Measurements from ENCODE around the gene SIAH1.
"Not testable (repeated sequence)": the region's sequence is repeated elsewhere in the genome, so short reads cannot be mapped to it uniquely, and the experiment has no call there.

Gene SIAH1

DNA sequence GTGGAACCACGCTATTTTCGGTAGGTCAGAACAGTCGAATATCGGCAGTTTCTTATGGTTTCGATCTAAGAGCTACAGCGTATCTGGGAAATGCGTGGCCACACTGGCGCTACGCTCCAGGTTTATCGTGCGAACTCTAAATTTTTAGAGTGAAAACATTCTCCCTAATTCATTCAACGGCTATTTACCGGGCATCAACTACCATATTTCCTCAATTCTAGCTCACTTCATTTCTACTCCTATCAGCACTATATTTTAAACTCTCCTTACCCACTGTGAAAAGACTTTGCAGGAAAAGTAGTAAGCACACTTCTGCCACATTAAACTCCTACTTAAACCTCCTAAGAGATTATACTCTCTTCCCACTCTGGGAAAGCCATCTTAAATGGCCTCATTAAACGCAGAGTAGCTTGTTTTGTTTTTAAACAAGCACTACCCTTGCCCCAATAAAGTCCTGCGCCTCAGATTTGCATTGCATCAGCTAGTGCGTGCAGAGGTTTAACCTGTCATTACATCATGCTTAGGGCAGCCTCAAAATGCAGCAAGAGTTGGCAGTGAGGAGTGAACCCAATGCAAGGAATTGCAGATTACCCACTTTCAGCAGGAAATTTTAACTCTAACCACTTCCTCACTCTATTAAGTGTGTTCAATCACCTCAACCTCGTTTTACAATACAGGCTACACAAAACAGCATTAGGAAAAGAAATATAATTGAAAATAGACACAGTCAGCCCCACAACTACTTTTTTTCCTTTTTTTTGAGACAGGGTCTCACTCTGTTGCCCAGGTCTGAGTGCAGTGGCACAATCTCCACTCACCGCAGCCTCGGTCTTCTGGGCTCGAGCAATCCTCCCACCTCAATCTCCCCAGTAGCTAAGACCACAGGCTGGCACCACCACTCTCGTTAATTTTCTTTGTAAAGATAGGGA, 18.8 kb downstream of the SIAH1 start:
- peaks cover 28% of the 10 kb centered on the region for H3K4me1 ChIP-seq (ENCODE audit: insufficient read depth, low read length)
- no peaks in the 10 kb centered on the region for H3K36me3 ChIP-seq (ENCODE audit: insufficient read depth, low read length)
- no peaks in the 10 kb centered on the region for H3K9me3 ChIP-seq (ENCODE audit: control insufficient read depth, insufficient read depth, low read length)
- H3K9ac ChIP-seq (ENCODE audit: low read depth, low read length) = peak overlapping the region; percentile 94

GRCh38 chr16:48365601-48366164, 19.5 kb downstream of the SIAH1 start:
- Histone ChIP-seq H3K9ac (ENCODE audit: low read depth, low read length) (peak overlapping the region; percentile 94), H3K36me3 (ENCODE audit: insufficient read depth, low read length) (no peaks in the 10 kb centered on the region), H3K9me3 (ENCODE audit: control insufficient read depth, insufficient read depth, low read length) (no peaks in the 10 kb centered on the region), H3K4me1 (ENCODE audit: insufficient read depth, low read length) (peaks cover 28% of the 10 kb centered on the region)

GRCh38 chr16:48365025-48365600, 20.1 kb downstream of the SIAH1 start:
- Histone ChIP-seq H3K36me3 (ENCODE audit: insufficient read depth, low read length) (no peaks in the 10 kb centered on the region), H3K9me3 (ENCODE audit: control insufficient read depth, insufficient read depth, low read length) (no peaks in the 10 kb centered on the region), H3K4me1 (ENCODE audit: insufficient read depth, low read length) (peaks cover 26% of the 10 kb centered on the region), H3K9ac (ENCODE audit: low read depth, low read length) (peak overlapping the region; percentile 94)

DNA sequence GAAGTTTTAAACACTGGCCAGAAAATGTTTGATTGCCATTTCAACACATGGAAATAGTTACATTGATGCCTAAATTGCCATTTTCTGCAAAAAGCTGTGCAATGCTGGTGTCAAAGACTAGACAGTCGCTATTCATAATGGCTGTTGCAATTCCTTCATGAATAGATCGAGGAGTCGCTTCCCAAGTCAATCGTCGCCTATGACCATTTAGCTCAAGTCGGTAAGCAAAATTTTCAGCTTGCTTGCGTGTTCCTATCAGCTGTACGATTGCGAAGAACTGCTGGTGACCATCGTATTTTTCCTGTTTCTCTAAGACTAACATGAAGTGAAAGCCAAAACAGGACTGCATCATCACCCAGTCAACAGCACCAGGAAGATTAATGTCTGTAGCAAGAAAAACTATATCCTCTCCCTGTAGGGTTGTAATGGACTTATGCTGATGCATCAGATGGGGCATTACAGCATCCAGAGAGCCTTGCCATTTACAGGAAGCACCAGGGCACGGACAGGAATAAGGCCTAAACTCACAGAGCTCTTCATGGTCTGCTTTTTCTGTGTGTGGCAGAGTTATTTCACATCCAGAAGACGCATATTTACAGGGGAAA, 23.6 kb downstream of the SIAH1 start:
- Histone ChIP-seq H3K9ac (ENCODE audit: low read depth, low read length) (no peak overlapping the region), H3K9me3 (ENCODE audit: control insufficient read depth, insufficient read depth, low read length) (no peaks in the 10 kb centered on the region), H3K4me1 (ENCODE audit: insufficient read depth, low read length) (peaks cover 11% of the 10 kb centered on the region; the same call in 1 of the 2 replicates), H3K36me3 (ENCODE audit: insufficient read depth, low read length) (no peaks in the 10 kb centered on the region; the same call in 1 of the 2 replicates)

DNA sequence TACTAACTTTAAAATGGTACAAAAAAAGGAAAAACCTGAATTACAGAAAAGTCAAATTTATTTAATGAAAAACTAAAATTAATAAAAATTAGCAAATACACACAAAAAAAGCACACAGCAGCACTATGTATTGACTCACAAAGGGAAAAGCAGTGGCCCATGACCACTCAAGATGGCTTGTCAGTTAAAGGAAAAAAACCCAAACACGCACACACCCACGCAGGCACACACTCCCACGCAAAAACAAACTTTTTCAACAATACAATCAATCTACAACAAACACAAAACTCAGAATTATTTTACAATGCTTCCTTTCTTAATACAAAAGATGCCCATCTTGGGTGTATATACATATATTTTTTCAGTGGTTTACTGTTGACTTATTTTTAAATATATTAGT, 24.2 kb downstream of the SIAH1 start:
- H3K36me3 ChIP-seq (ENCODE audit: insufficient read depth, low read length) = no peaks in the 10 kb centered on the region; the same call in 1 of the 2 replicates
- H3K9ac ChIP-seq (ENCODE audit: low read depth, low read length) = no peak overlapping the region
- no peaks in the 10 kb centered on the region for H3K9me3 ChIP-seq (ENCODE audit: control insufficient read depth, insufficient read depth, low read length)
- peaks cover 11% of the 10 kb centered on the region; the same call in 1 of the 2 replicates for H3K4me1 ChIP-seq (ENCODE audit: insufficient read depth, low read length)

DNA sequence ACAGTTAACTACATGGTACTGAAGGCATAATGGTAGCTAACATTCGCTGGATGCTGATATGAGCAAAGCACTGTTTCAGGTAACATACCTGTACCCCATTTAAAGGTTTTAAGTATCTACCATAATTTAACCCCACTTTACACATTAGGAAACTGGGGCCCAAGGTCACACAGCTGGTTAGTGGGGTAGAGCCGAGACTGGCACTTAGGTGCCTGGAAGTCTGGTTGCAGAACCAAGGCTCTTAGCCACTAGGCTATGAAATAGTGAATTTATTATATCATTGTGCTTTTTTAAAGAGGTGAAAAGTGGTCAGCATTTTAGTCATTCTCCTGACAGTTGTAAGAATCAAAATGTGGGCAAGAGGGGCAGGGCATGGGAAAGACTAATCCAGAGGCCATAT, 25.2 kb downstream of the SIAH1 start:
- Histone ChIP-seq H3K36me3 (ENCODE audit: insufficient read depth, low read length) (no peaks in the 10 kb centered on the region; the same call in 1 of the 2 replicates), H3K9ac (ENCODE audit: low read depth, low read length) (no peak overlapping the region)

GRCh38 chr16:48358419-48358818, 26.8 kb downstream of the SIAH1 start:
- Histone ChIP-seq H3K9me3 (ENCODE audit: control insufficient read depth, insufficient read depth, low read length) (no peaks in the 10 kb centered on the region), H3K9ac (ENCODE audit: low read depth, low read length) (no peak overlapping the region), H3K4me1 (ENCODE audit: insufficient read depth, low read length) (no peaks in the 10 kb centered on the region), H3K36me3 (ENCODE audit: insufficient read depth, low read length) (no peaks in the 10 kb centered on the region; the same call in 1 of the 2 replicates)

More for the DNA sequence above, 25.2 kb downstream of the SIAH1 start:
- Histone ChIP-seq H3K9me3 (ENCODE audit: control insufficient read depth, insufficient read depth, low read length) (no peaks in the 10 kb centered on the region), H3K4me1 (ENCODE audit: insufficient read depth, low read length) (peaks cover 8% of the 10 kb centered on the region; the same call in 1 of the 2 replicates)

DNA sequence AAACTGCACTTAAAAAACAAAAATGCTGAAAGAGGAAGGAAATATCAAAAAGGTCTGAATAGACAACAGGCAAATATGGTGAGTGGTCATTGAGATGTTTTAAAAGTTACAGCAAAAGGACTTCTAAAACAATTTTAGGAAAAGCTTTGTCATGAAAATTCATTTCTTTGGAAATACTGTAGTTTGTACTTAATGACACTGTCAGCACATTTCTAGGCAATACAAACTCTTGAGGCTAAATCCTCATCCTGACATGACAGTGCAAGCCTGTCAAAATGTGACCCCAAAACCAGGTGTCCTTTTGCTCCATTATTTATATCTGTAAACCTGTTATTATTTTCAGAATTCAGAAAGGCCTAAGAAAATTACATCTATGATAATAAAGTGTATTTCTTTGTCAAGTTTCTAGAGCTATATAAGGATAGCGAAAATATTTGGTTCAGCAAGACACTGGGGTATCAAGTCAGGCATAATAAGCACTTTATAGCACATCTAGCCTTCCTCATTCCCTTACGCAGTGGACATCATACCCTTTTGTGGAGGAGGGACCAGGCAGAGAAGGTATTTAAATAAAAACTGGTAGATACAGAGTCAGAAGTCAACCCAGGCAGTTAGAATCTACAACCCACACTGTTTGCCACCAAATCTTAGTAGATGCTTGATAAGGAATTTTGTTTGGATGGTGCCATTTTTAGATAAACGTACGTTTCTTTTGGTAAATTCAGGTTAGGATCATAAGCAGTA, 28.4 kb downstream of the SIAH1 start:
- Histone ChIP-seq H3K4me1 (ENCODE audit: insufficient read depth, low read length) (no peaks in the 10 kb centered on the region), H3K9me3 (ENCODE audit: control insufficient read depth, insufficient read depth, low read length) (no peaks in the 10 kb centered on the region), H3K9ac (ENCODE audit: low read depth, low read length) (no peak overlapping the region), H3K36me3 (ENCODE audit: insufficient read depth, low read length) (no peaks in the 10 kb centered on the region; the same call in 1 of the 2 replicates)

- Histone ChIP-seq H3K4me1 (ENCODE audit: insufficient read depth, low read length) (no peaks in the 10 kb centered on the region), H3K9ac (ENCODE audit: low read depth, low read length) (no peak overlapping the region), H3K36me3 (ENCODE audit: insufficient read depth, low read length) (no peaks in the 10 kb centered on the region; the same call in 1 of the 2 replicates), H3K9me3 (ENCODE audit: control insufficient read depth, insufficient read depth, low read length) (no peaks in the 10 kb centered on the region)
Measured at GRCh38 chr16:48354877-48355855, 30.0 kb downstream of the SIAH1 start.

- not testable (repeated sequence) for H3K36me3 ChIP-seq (ENCODE audit: insufficient read depth, low read length); H3K9ac ChIP-seq (ENCODE audit: low read depth, low read length); H3K9me3 ChIP-seq (ENCODE audit: control insufficient read depth, insufficient read depth, low read length); H3K4me1 ChIP-seq (ENCODE audit: insufficient read depth, low read length)
Measured at GRCh38 chr16:48354385-48354784, 30.8 kb downstream of the SIAH1 start.

DNA sequence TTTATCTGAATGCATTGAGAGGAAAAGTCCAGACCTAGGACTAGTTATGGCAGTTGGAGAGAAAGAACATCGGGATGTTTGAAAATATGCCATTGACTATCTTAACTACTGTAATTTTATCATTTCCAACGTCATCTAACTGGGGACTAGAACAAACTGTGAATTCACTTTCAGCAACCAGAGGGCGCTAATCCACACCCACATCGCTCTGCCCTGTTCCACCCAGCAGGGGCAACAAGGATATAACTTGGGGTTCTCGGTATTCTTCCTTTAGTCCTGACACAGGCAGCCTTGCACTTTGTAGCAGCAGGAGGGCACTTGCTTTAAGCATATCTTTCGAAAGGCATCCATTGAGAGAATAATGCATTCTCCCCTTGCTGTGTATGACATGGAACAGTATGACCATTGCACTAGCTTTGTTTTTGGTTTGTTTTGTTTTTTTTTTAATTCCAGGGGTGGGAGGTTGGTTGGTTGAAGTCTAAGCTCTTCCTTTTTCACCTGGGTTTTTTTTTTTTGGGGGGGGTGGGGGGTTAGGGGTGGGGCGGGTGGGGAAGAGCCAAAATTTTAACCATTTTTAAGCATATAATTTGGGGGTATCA, 31.5 kb downstream of the SIAH1 start:
- no peak overlapping the region for H3K9ac ChIP-seq (ENCODE audit: low read depth, low read length)
- no peaks in the 10 kb centered on the region for H3K4me1 ChIP-seq (ENCODE audit: insufficient read depth, low read length)
- H3K9me3 ChIP-seq (ENCODE audit: control insufficient read depth, insufficient read depth, low read length) = no peaks in the 10 kb centered on the region
- peaks cover 4% of the 10 kb centered on the region; the same call in 1 of the 2 replicates for H3K36me3 ChIP-seq (ENCODE audit: insufficient read depth, low read length)

DNA sequence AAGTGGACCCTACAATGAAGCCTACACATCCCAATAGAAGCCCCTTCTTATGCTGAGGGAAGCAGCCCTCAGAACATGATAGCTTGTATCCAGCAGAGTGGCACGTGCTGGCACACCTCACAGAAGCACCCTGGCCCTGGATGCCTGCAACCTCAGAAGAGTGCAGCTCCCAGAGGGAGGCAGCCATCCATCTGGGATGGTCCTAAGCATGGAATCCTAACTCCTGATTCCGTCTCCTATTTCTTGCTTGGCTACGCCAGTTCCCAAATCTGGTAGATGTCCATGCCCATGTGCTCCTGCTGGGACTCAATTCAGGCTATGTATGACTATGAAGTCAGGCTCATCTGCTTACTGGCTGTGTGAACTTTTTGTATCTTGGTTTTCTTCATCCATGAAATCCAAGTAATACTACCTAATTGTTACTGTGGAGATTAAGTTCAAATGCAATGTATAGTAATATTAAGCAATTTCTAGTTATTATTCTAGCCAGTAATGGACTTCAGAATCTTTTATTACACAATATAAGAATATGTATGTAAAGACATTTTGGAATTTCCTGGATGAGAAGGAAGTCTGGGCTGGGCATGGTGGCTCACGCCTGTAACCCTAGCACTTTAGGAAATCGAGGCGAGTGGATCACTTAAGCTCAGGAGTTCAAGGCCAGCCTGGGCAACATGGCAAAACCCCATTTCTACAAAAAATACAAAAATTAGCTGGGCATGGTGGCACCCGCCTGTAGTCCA, 32.4 kb downstream of the SIAH1 start:
- peaks cover 7% of the 10 kb centered on the region; the same call in 1 of the 2 replicates for H3K36me3 ChIP-seq (ENCODE audit: insufficient read depth, low read length)
- no peaks in the 10 kb centered on the region for H3K4me1 ChIP-seq (ENCODE audit: insufficient read depth, low read length)
- no peaks in the 10 kb centered on the region for H3K9me3 ChIP-seq (ENCODE audit: control insufficient read depth, insufficient read depth, low read length)
- H3K9ac ChIP-seq (ENCODE audit: low read depth, low read length) = no peak overlapping the region

Measured in ES-I3 (cell line).